ENCODE data around the gene TM9SF2. TPM values are rescaled to one million over a fixed set of nuclear protein-coding genes. Genes with fewer than 3 reads are reported as not detected.

Gene TM9SF2
- total RNA-seq, 1 donor, result 160 TPM

- H3K9me3 ChIP-seq (ENCODE audit: low read depth, low read length), result no peaks in the 10 kb centered on the region
- no peak overlapping the region for H2AFZ ChIP-seq (ENCODE audit: low read length)
- H3K27me3 ChIP-seq (ENCODE audit: insufficient read depth, low read length), result no peaks in the 10 kb centered on the region
- TF ChIP-seq CTCF (IDR thresholded peaks at IDR 0.05; ENCODE audit: extremely low read depth, low read depth, low read length), result no peak
- no peaks in the 10 kb centered on the region for H3K79me2 ChIP-seq (ENCODE audit: insufficient read depth, low read length)
- no peaks in the 10 kb centered on the region for H4K20me1 ChIP-seq (ENCODE audit: insufficient read depth, low read length)
- no peak overlapping the region for H3K27ac ChIP-seq (ENCODE audit: low read depth, low read length)
- no peak overlapping the region for H3K4me2 ChIP-seq (ENCODE audit: insufficient read depth, low read length)
- H3K36me3 ChIP-seq (ENCODE audit: insufficient read depth, low read length), result peaks cover 62% of the 10 kb centered on the region
- no peaks in the 10 kb centered on the region for H3K4me1 ChIP-seq (ENCODE audit: insufficient read depth, low read length)
- no peak for DNase-seq (ENCODE audit: insufficient read length, low spot score, missing footprints)
- no peak overlapping the region for H3K4me3 ChIP-seq (ENCODE audit: insufficient read depth, low read length)
Measured at GRCh38 chr13:99542788-99543406, 41.6 kb downstream of the TM9SF2 start.

- no peak for DNase-seq (ENCODE audit: insufficient read length, low spot score, missing footprints)
- Histone ChIP-seq H3K27me3 (ENCODE audit: insufficient read depth, low read length) (no peaks in the 10 kb centered on the region), H3K36me3 (ENCODE audit: insufficient read depth, low read length) (peaks cover 69% of the 10 kb centered on the region), H3K9me3 (ENCODE audit: low read depth, low read length) (no peaks in the 10 kb centered on the region), H3K4me1 (ENCODE audit: insufficient read depth, low read length) (no peaks in the 10 kb centered on the region), H3K27ac (ENCODE audit: low read depth, low read length) (no peak overlapping the region), H4K20me1 (ENCODE audit: insufficient read depth, low read length) (no peaks in the 10 kb centered on the region), H3K4me3 (ENCODE audit: insufficient read depth, low read length) (no peak overlapping the region), H2AFZ (ENCODE audit: low read length) (no peak overlapping the region), H3K4me2 (ENCODE audit: insufficient read depth, low read length) (no peak overlapping the region), H3K79me2 (ENCODE audit: insufficient read depth, low read length) (no peaks in the 10 kb centered on the region)
- TF ChIP-seq CTCF (IDR thresholded peaks at IDR 0.05; ENCODE audit: extremely low read depth, low read depth, low read length), result no peak
Measured at GRCh38 chr13:99545361-99545760, 44.1 kb downstream of the TM9SF2 start.

- Histone ChIP-seq H3K27ac (ENCODE audit: low read depth, low read length) (no peak overlapping the region), H3K36me3 (ENCODE audit: insufficient read depth, low read length) (peaks cover 70% of the 10 kb centered on the region), H2AFZ (ENCODE audit: low read length) (no peak overlapping the region), H3K4me2 (ENCODE audit: insufficient read depth, low read length) (no peak overlapping the region), H3K4me1 (ENCODE audit: insufficient read depth, low read length) (no peaks in the 10 kb centered on the region), H3K27me3 (ENCODE audit: insufficient read depth, low read length) (no peaks in the 10 kb centered on the region), H4K20me1 (ENCODE audit: insufficient read depth, low read length) (no peaks in the 10 kb centered on the region), H3K9me3 (ENCODE audit: low read depth, low read length) (no peaks in the 10 kb centered on the region), H3K4me3 (ENCODE audit: insufficient read depth, low read length) (no peak overlapping the region), H3K79me2 (ENCODE audit: insufficient read depth, low read length) (no peaks in the 10 kb centered on the region)
- DNase-seq (ENCODE audit: insufficient read length, low spot score, missing footprints), result peak; percentile 22
- no peak for TF ChIP-seq CTCF (IDR thresholded peaks at IDR 0.05; ENCODE audit: extremely low read depth, low read depth, low read length)
Measured at GRCh38 chr13:99545979-99546378, 44.7 kb downstream of the TM9SF2 start.

- peaks cover 75% of the 10 kb centered on the region for H3K36me3 ChIP-seq (ENCODE audit: insufficient read depth, low read length)
- no peak overlapping the region for H3K4me2 ChIP-seq (ENCODE audit: insufficient read depth, low read length)
- H3K9me3 ChIP-seq (ENCODE audit: low read depth, low read length), result no peaks in the 10 kb centered on the region
- no peak overlapping the region for H2AFZ ChIP-seq (ENCODE audit: low read length)
- H3K79me2 ChIP-seq (ENCODE audit: insufficient read depth, low read length), result no peaks in the 10 kb centered on the region
- no peaks in the 10 kb centered on the region for H4K20me1 ChIP-seq (ENCODE audit: insufficient read depth, low read length)
- no peak overlapping the region for H3K27ac ChIP-seq (ENCODE audit: low read depth, low read length)
- H3K27me3 ChIP-seq (ENCODE audit: insufficient read depth, low read length), result no peaks in the 10 kb centered on the region
- no peaks in the 10 kb centered on the region for H3K4me1 ChIP-seq (ENCODE audit: insufficient read depth, low read length)
- no peak for DNase-seq (ENCODE audit: insufficient read length, low spot score, missing footprints)
- no peak overlapping the region for H3K4me3 ChIP-seq (ENCODE audit: insufficient read depth, low read length)
- no peak for TF ChIP-seq CTCF (IDR thresholded peaks at IDR 0.05; ENCODE audit: extremely low read depth, low read depth, low read length)
Measured at GRCh38 chr13:99546878-99547277, 45.6 kb downstream of the TM9SF2 start.

All from osteoblast (primary cell).